ENCODE results near the gene PALMD. TPM values are rescaled to one million over a fixed set of nuclear protein-coding genes. Genes with fewer than 3 reads are reported as not detected.

PALMD gene
- total RNA-seq, 1 experiment from 2014 or later: not detected

DNA sequence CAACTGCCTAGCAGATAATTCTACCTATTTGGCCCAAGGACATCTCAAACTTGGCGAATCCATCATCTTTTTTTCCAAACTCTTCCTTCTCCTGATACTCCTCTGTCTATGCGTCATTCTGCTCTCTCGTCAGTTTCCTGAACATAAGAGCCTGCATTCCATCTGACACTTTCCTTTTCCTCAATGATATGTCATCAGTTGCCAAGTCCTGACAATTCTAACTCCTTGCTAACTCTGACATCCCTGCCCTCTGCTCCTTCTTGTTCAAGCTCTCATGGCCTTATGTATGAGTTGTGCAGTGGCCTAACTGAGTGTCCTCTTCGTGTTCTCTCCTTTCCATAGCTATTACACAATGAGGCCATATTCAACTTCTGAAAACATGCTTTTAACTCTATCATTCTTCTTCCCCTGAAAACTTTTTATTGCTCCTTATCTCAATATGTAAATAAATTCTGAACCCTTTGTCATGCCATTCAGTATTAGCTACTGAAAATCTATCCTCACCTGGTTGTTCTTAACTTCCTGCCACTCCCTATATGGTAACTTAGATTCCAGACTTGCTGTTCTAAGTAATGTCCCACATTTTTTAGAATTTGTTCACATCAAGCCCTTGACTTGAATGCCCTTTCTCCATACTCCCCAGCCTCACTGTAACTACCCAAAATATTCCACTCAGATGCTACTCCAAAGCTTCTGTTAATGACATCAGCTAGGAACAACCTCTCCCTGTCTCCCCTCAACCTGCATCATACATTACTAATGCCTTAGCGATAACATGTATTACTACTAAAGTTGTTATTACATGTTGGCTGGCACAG lies 11.5 kb downstream of the PALMD start:
- H3K4me2 ChIP-seq (ENCODE audit: insufficient read depth, insufficient read length, low read length): no peak overlapping the region
- Mint-ChIP-seq H3K4me1 (peaks cover 7 to 12% of the 10 kb centered on the region in 2 experiments), H3K27ac (no peak overlapping the region), H3K9me3 (no peaks in the 10 kb centered on the region), H3K4me3 (no peak overlapping the region), H3K36me3 (ENCODE audit: insufficient read depth in 1 of 3, low read depth in 3 of 3) (no peaks in the 10 kb centered on the region), H3K27me3 (ENCODE audit: low read depth) (no peaks in the 10 kb centered on the region)
- H4K5ac ChIP-seq (ENCODE audit: insufficient read length, low read depth, low read length): no peak overlapping the region
- no peak overlapping the region for H2BK12ac ChIP-seq (ENCODE audit: insufficient read length, low read depth, low read length)
- H2BK120ac ChIP-seq (ENCODE audit: low read depth, low read length, poor library complexity, severe bottlenecking): no peak overlapping the region
- H3K4ac ChIP-seq (ENCODE audit: low read depth, low read length): no peak overlapping the region
- H3K27ac ChIP-seq (ENCODE audit: insufficient read length, low read depth, low read length): no peak overlapping the region
- no peaks in the 10 kb centered on the region for H3K27me3 ChIP-seq (ENCODE audit: insufficient read depth, low read length)
- no peak overlapping the region for H3K14ac ChIP-seq (ENCODE audit: insufficient read depth, low read length)
- no peak overlapping the region for H2BK20ac ChIP-seq (ENCODE audit: low read depth, low read length, poor library complexity, severe bottlenecking)
- no peak overlapping the region for H2AFZ ChIP-seq (ENCODE audit: low read length)
- no peak overlapping the region for H3T11ph ChIP-seq (ENCODE audit: low read length)
- H3K23ac ChIP-seq (ENCODE audit: insufficient read length, low read depth, low read length): no peak overlapping the region
- no peaks in the 10 kb centered on the region for H3K79me2 ChIP-seq (ENCODE audit: insufficient read depth, low read length)
- no CpG with 5 or more reads among the region's 5 CpGs for WGBS (ENCODE audit: extremely low coverage, insufficient read length, low lambda C conversion rate)
- H2AK5ac ChIP-seq (ENCODE audit: insufficient read length, low read length): no peak overlapping the region
- no peak overlapping the region for H4K8ac ChIP-seq (replicated peaks; ENCODE audit: insufficient read length, low read depth, low read length)
- no peak overlapping the region for H4K91ac ChIP-seq (ENCODE audit: insufficient read length, low read depth, low read length)
- peaks cover 2% of the 10 kb centered on the region; the same call in 1 of the 2 replicates for H3K4me1 ChIP-seq (ENCODE audit: insufficient read depth, low read length)
- no peak for TF ChIP-seq CTCF (conservative IDR thresholded peaks at IDR 0.05)
- no peak overlapping the region for H3K9ac ChIP-seq (ENCODE audit: extremely low read depth, insufficient read length, low read length)
- no peak for DNase-seq
- no peaks in the 10 kb centered on the region for H3K9me3 ChIP-seq (ENCODE audit: control insufficient read depth, low read depth, low read length)
- H3K56ac ChIP-seq (ENCODE audit: insufficient read length, low read depth, low read length): no peak overlapping the region
- peak overlapping the region; percentile 64 for H3K18ac ChIP-seq (ENCODE audit: insufficient read length, low read depth, low read length)
- H3K23me2 ChIP-seq (ENCODE audit: insufficient read length, low read depth, low read length, poor library complexity, severe bottlenecking): no peaks in the 10 kb centered on the region
- no peaks in the 10 kb centered on the region for H3K79me1 ChIP-seq (ENCODE audit: insufficient read depth, low read depth, low read length, poor library complexity, severe bottlenecking)
- no peak overlapping the region for H2BK5ac ChIP-seq (ENCODE audit: insufficient read length, low read length)
- H2BK15ac ChIP-seq (ENCODE audit: low read depth, low read length): no peak overlapping the region
- H4K20me1 ChIP-seq (ENCODE audit: control insufficient read depth, insufficient read depth, insufficient read length): no peaks in the 10 kb centered on the region

All from H9 (cell line).